MM.1S (cell line): ENCODE data around the gene TIAM1.

Experiments used
- DNase-seq: peaks from one replicate; pipeline ENCODE4 v3.0.0-alpha.2; 2015
- H2AFZ ChIP-seq: fragments of 300-600 bp; sonication (generic); 2 replicates; pipeline ENCODE4 v1.6.0; 2016; ENCODE audit warnings: antibody characterized with exemption, low read length
- H3F3A ChIP-seq: fragments of 300-600 bp; sonication (generic); 2 replicates; pipeline ENCODE4 v1.6.1; 2016; ENCODE audit warnings: mild to moderate bottlenecking, antibody characterized with exemption, low read length, moderate library complexity, mixed read lengths; ENCODE audit not compliant: insufficient read depth
- H3K27ac ChIP-seq: fragments of 300-600 bp; sonication (generic); 2 replicates; pipeline ENCODE4 v1.5.1; 2016; ENCODE audit warnings: mild to moderate bottlenecking, low read length
- H3K27me3 ChIP-seq: fragments of 300-600 bp; sonication (generic); replicated peaks from 2 replicates; pipeline ENCODE4 v1.6.0; 2016; ENCODE audit warnings: low read length; ENCODE audit not compliant: insufficient read depth
- H3K36me3 ChIP-seq: fragments of 300-600 bp; sonication (generic); replicated peaks from 2 replicates; pipeline ENCODE4 v1.6.1; 2016; ENCODE audit warnings: mild to moderate bottlenecking, low read length, mixed read lengths; ENCODE audit not compliant: insufficient read depth
- H3K4me1 ChIP-seq: fragments of 300-600 bp; sonication (generic); 2 replicates; pipeline ENCODE4 v1.6.1; 2016; ENCODE audit warnings: low read length, mixed read lengths
- H3K4me2 ChIP-seq: fragments of 300-600 bp; sonication (generic); 2 replicates; pipeline ENCODE4 v1.6.0; 2016; ENCODE audit warnings: low read depth, low read length
- H3K4me3 ChIP-seq: fragments of 300-600 bp; sonication (generic); 2 replicates; pipeline ENCODE4 v1.5.1; 2016; ENCODE audit warnings: low read length, mixed read lengths
- H3K79me2 ChIP-seq: fragments of 300-600 bp; sonication (generic); 2 replicates; pipeline ENCODE4 v1.6.1; 2016; ENCODE audit warnings: mixed run types, low read length, mixed read lengths
- H3K9ac ChIP-seq: fragments of 300-600 bp; sonication (generic); 2 replicates; pipeline ENCODE4 v1.6.1; 2016; ENCODE audit warnings: low read length, mixed read lengths
- H3K9me2 ChIP-seq: fragments of 300-600 bp; sonication (generic); replicated peaks from 2 replicates; pipeline ENCODE4 v1.6.1; 2016; ENCODE audit warnings: mild to moderate bottlenecking, low read length, mixed read lengths; ENCODE audit not compliant: insufficient read depth
- H3K9me3 ChIP-seq: fragments of 300-600 bp; sonication (generic); replicated peaks from 2 replicates; pipeline ENCODE4 v1.6.1; 2016; ENCODE audit warnings: mild to moderate bottlenecking, low read length, mixed read lengths; ENCODE audit not compliant: insufficient read depth
- H4K20me1 ChIP-seq: fragments of 300-600 bp; sonication (generic); 2 replicates; pipeline ENCODE4 v1.6.1; 2016; ENCODE audit warnings: mild to moderate bottlenecking, low read length, moderate library complexity, mixed read lengths; ENCODE audit not compliant: insufficient read depth
- EZH2 ChIP-seq: fragments of 300-600 bp; sonication (generic); optimal IDR thresholded peaks from 2 replicates; pipeline ENCODE3; 2017; ENCODE audit warnings: low read depth, mild to moderate bottlenecking, antibody characterized with exemption, low read length, mixed read lengths
- EZH2phosphoT487 ChIP-seq: fragments of 300-600 bp; sonication (generic); IDR thresholded peaks from 2 replicates; pipeline ENCODE4 v1.6.1; 2018; ENCODE audit warnings: antibody characterized with exemption, low read length
- TF ChIP-seq, protein P1 (sequence below): fragments of 300-600 bp; sonication (generic); IDR thresholded peaks from 2 replicates; pipeline ENCODE4 v1.5.1; 2016; ENCODE audit warnings: antibody characterized with exemption, low read length, mixed read lengths

The TIAM1 gene

GRCh38 chr21:31316488-31317169, 27.4 kb downstream of the TIAM1 start:
- TF ChIP-seq EZH2phosphoT487 (no peak), EZH2 (no peak)
- TF ChIP-seq, protein P1, sequence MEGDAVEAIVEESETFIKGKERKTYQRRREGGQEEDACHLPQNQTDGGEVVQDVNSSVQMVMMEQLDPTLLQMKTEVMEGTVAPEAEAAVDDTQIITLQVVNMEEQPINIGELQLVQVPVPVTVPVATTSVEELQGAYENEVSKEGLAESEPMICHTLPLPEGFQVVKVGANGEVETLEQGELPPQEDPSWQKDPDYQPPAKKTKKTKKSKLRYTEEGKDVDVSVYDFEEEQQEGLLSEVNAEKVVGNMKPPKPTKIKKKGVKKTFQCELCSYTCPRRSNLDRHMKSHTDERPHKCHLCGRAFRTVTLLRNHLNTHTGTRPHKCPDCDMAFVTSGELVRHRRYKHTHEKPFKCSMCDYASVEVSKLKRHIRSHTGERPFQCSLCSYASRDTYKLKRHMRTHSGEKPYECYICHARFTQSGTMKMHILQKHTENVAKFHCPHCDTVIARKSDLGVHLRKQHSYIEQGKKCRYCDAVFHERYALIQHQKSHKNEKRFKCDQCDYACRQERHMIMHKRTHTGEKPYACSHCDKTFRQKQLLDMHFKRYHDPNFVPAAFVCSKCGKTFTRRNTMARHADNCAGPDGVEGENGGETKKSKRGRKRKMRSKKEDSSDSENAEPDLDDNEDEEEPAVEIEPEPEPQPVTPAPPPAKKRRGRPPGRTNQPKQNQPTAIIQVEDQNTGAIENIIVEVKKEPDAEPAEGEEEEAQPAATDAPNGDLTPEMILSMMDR: no peak
- Histone ChIP-seq H3K36me3 (no peaks in the 10 kb centered on the region), H4K20me1 (no peaks in the 10 kb centered on the region), H3K4me3 (no peak overlapping the region), H3K4me1 (no peaks in the 10 kb centered on the region), H3K27me3 (no peaks in the 10 kb centered on the region), H3F3A (no peaks in the 10 kb centered on the region), H3K9me3 (no peaks in the 10 kb centered on the region), H2AFZ (no peak overlapping the region), H3K4me2 (no peak overlapping the region), H3K9me2 (no peaks in the 10 kb centered on the region), H3K9ac (no peak overlapping the region), H3K79me2 (no peaks in the 10 kb centered on the region; the same call in 1 of the 2 replicates), H3K27ac (no peak overlapping the region)
- no peak for DNase-seq

DNA sequence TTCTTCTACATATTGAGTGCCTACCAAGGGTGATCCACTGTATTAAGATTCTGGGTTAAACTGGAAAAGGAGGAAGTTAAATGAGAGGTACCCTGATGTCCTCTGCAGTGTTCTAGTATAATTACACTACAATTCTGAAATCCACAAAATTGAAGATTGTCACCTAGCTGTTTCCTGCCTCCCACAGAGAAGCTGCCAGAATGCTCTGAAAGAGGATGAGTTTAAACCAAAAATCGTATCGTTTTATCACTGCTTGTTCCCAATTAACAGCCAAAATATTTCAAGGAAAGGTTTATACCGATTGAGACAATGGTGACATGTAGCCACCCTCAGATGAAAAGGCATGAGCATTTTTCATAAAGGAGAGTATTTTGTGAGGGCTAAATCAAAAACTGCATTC, 28.0 kb downstream of the TIAM1 start:
- Histone ChIP-seq H3K79me2 (no peaks in the 10 kb centered on the region; the same call in 1 of the 2 replicates), H3K27me3 (no peaks in the 10 kb centered on the region), H3K4me3 (no peak overlapping the region), H3F3A (no peaks in the 10 kb centered on the region), H3K9ac (no peak overlapping the region), H3K36me3 (no peaks in the 10 kb centered on the region), H3K27ac (no peak overlapping the region), H3K4me2 (no peak overlapping the region), H3K9me2 (no peaks in the 10 kb centered on the region), H4K20me1 (no peaks in the 10 kb centered on the region), H3K4me1 (no peaks in the 10 kb centered on the region), H2AFZ (no peak overlapping the region), H3K9me3 (no peaks in the 10 kb centered on the region)
- DNase-seq: no peak
- no peak for TF ChIP-seq EZH2
- TF ChIP-seq, protein P1: no peak
- no peak for TF ChIP-seq EZH2phosphoT487

- Histone ChIP-seq H3K4me3 (no peak overlapping the region), H3K9ac (no peak overlapping the region), H3K4me2 (no peak overlapping the region), H3K27ac (no peak overlapping the region), H3F3A (no peaks in the 10 kb centered on the region), H3K79me2 (peaks cover 5% of the 10 kb centered on the region; the same call in 1 of the 2 replicates), H3K4me1 (no peaks in the 10 kb centered on the region), H3K9me2 (no peaks in the 10 kb centered on the region), H4K20me1 (no peaks in the 10 kb centered on the region), H3K27me3 (no peaks in the 10 kb centered on the region), H3K36me3 (no peaks in the 10 kb centered on the region), H2AFZ (no peak overlapping the region), H3K9me3 (no peaks in the 10 kb centered on the region)
- no peak for TF ChIP-seq EZH2phosphoT487
- no peak for TF ChIP-seq EZH2
- TF ChIP-seq, protein P1: no peak
- DNase-seq: no peak
Measured at GRCh38 chr21:31310750-31311149, 33.3 kb downstream of the TIAM1 start.
